Kidney (tissue), 14 donors: ENCODE results near the gene NUMBL. TPM values are rescaled to one million over a fixed set of nuclear protein-coding genes. Genes with fewer than 3 reads are reported as not detected.

Experiments used
- DNase-seq, 5 donors: peaks; one replicate each; pipeline ENCODE4 v3.0.0-alpha.2; 2013 to 2020
- FAIRE-seq: peaks from 2 replicates; lab custom pipeline; 2012; peaks lifted over from hg19 to GRCh38; lab: Jason Lieb, UNC
- H3K27ac ChIP-seq, 2 donors: one replicate each; pipeline ENCODE4 v1.7.0; 2013; ENCODE audit warnings: low read depth in 2 of 2, low read length in 2 of 2, inconsistent platforms in 1 of 2
- H3K27me3 ChIP-seq: one replicate; pipeline ENCODE4 v1.7.1; 2013; ENCODE audit warnings: low read length, inconsistent platforms; ENCODE audit not compliant: control insufficient read depth, insufficient read depth
- H3K36me3 ChIP-seq, 3 donors: one replicate each; pipeline versions ENCODE4 v1.7.0 to v1.7.1; 2013; ENCODE audit warnings: low read length in 3 of 3, control low read depth in 1 of 3, inconsistent platforms in 1 of 3; ENCODE audit not compliant: insufficient read depth in 3 of 3, control insufficient read depth in 2 of 3
- H3K4me1 ChIP-seq, 3 donors: one replicate each; pipeline versions ENCODE4 v1.7.0 to v1.7.1; 2013; ENCODE audit warnings: low read length in 3 of 3, inconsistent platforms in 1 of 3, low read depth in 1 of 3; ENCODE audit not compliant: control insufficient read depth in 2 of 3, insufficient read depth in 2 of 3
- H3K4me3 ChIP-seq, 3 donors: one replicate each; pipeline versions ENCODE4 v1.7.0 to v1.8.1; 2013; ENCODE audit warnings: low read length in 3 of 3, control low read depth in 1 of 3, inconsistent platforms in 1 of 3
- H3K9ac ChIP-seq, 3 donors: one replicate each; pipeline versions ENCODE4 v1.7.0 to v1.7.1; 2013; ENCODE audit warnings: low read length in 3 of 3, control low read depth in 1 of 3, inconsistent platforms in 1 of 3
- H3K9me3 ChIP-seq, 3 donors: one replicate each; pipeline versions ENCODE4 v1.7.0 to v1.7.1; 2013; ENCODE audit warnings: low read length in 3 of 3, control low read depth in 1 of 3, inconsistent platforms in 1 of 3; ENCODE audit not compliant: control insufficient read depth in 2 of 3, insufficient read depth in 1 of 3
- CTCF ChIP-seq: IDR thresholded peaks from 3 replicates; pipeline ENCODE4 v1.5.1; 2012; ENCODE audit warnings: mild to moderate bottlenecking, moderate library complexity, borderline replicate concordance; ENCODE audit not compliant: insufficient read depth; ENCODE audit errors: extremely low read depth
- intact Hi-C: fragments of 100-400 bp; cut with DNase I; formaldehyde crosslinking; loops from one replicate; pipeline ENCODE4 v1.11.1; 2022
- polyA plus RNA-seq: library from polyadenylated mRNA; stranded (reverse); fragments of 350-450 nt; fragmentation: Illumina TruSeq; extraction: RNeasy Lipid Tissue Mini Kit (QIAGEN cat#74804); gene quantifications from one replicate; pipeline ENCODE4 v1.2.3, GENCODE V29; 2014; ENCODE audit warnings: low read depth, low replicate concordance; ENCODE audit not compliant: insufficient read depth
- total RNA-seq: library from RNA; stranded (reverse); fragmentation: NEBNext Ultra II Directional; extraction: Animal tissue kit (Norgen Biotek cat#: 25700); gene quantifications from one replicate; pipeline ENCODE4 v1.2.1, GENCODE V29; 2021
- donor health status: control.
- donor health status: control.
- donor health status: control.
- donor health status: control.
- donor health status: control.
- donor health status: DM: yes; HTN: yes; CAD: no.
- donor health status: Normal renal cell carcinoma (clear cell type).

The NUMBL gene
- total and polyA plus RNA-seq, 2 donors from 2014 or later, result 3.3 to 24.3 TPM

GRCh38 chr19:40690693-40691420 is 406 bp upstream of the NUMBL start:
- Histone ChIP-seq H3K4me3 (peak overlapping the region; percentile 55 to 64 (median 60)), H3K36me3 (peaks cover 0 to 8% (median 0%) of the 10 kb centered on the region in 3 donors), H3K9ac (peak overlapping the region in 1 of 3 donors; percentile 73), H3K9me3 (no peaks in the 10 kb centered on the region), H3K27ac (peak overlapping the region; percentile 58 to 74), H3K4me1 (peaks cover 0 to 5% (median 5%) of the 10 kb centered on the region in 3 donors), H3K27me3 (no peaks in the 10 kb centered on the region)
- FAIRE-seq (no peak), DNase-seq (peak; percentile 94 to 98 (median 96))
- no peak for TF ChIP-seq CTCF
- intact Hi-C loops, result no loop called here

GRCh38 chr19:40689339-40690049 is 957 bp downstream of the NUMBL start:
- no peak for FAIRE-seq
- peak in 3 of 5 donors; percentile 17 to 71 (median 25) for DNase-seq
- intact Hi-C loops, result no loop called here
- Histone ChIP-seq H3K9me3 (no peaks in the 10 kb centered on the region), H3K4me1 (peaks cover 0 to 5% (median 5%) of the 10 kb centered on the region in 3 donors), H3K4me3 (peak overlapping the region; percentile 43 to 84 (median 56)), H3K27ac (no peak overlapping the region), H3K9ac (peak overlapping the region; percentile 51 to 86 (median 72)), H3K27me3 (no peaks in the 10 kb centered on the region), H3K36me3 (peaks cover 0 to 12% (median 7%) of the 10 kb centered on the region in 3 donors)
- TF ChIP-seq CTCF, result no peak

- no peak overlapping the region for H3K27ac ChIP-seq
- peaks cover 0 to 10% (median 7%) of the 10 kb centered on the region in 3 donors for H3K36me3 ChIP-seq
- intact Hi-C loops, result no loop called here
- FAIRE-seq (no peak), DNase-seq (peak in 1 of 5 donors; percentile 48)
- TF ChIP-seq CTCF, result no peak
- H3K4me3 ChIP-seq, result peak overlapping the region; percentile 43 to 84 (median 56)
- no peaks in the 10 kb centered on the region for H3K27me3 ChIP-seq
- no peaks in the 10 kb centered on the region for H3K9me3 ChIP-seq
- H3K9ac ChIP-seq, result peak overlapping the region in 1 of 3 donors; percentile 72
- peaks cover 0 to 5% (median 5%) of the 10 kb centered on the region in 3 donors for H3K4me1 ChIP-seq
Observed at GRCh38 chr19:40688987-40689338, 1.5 kb downstream of the NUMBL start.
